GM19035 (cell line): ENCODE measurements around the gene PHACTR3.

ENCODE experiments used
- ATAC-seq: cut with Tn5 transposase; IDR thresholded peaks from one replicate; pipeline ENCODE4 v1.9.1; 2021; ENCODE audit not compliant: unreplicated experiment

The PHACTR3 gene

DNA sequence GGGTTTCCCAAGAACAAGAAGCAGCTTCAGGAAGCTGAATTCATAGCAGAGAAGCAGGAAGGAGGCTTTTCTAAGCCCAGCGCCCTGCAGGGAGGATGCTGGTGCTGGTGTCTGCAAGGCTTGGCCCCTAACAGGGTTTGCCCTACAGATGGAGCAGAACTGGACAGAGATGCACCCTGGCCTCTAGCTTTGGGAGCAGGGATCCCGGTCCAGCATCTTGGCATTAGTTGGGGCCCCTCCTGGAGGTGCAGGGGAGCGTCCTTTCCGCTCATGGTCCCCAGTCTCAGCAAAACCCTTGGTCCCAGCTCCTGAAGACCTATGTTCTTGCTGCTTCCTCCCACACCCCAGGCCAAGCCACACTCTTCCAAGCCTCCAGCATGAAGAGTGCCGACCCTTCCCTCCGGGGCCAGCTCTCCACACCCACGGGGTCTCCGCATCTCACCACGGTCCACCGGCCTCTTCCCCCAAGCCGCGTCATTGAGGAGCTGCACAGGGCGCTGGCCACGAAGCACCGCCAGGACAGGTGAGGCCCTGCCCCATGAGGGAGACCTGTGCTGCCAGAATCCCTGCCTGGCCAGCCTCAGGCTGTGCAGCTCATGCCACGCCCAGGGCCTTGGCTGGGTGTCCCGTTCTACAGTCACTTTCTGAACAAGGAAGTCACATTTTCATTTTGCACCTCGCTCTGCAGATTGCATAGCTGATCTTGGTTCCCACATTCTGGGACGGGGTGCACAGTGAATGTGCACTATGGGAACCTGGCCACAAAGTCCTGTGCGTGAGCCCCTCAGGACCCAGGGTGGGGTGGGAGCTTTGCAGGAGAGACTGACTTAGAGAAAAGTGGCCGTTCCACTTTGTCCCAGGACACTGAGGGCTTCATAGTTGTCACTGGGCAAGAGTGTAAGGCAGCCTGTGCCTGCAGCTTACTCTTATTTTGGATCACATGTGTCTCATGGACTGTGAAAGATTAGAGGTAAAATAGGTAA lies 168.9 kb downstream of the PHACTR3 start:
- no peak for ATAC-seq

- no peak for ATAC-seq
Measured at GRCh38 chr20:59774204-59774641, 169.9 kb downstream of the PHACTR3 start.

DNA sequence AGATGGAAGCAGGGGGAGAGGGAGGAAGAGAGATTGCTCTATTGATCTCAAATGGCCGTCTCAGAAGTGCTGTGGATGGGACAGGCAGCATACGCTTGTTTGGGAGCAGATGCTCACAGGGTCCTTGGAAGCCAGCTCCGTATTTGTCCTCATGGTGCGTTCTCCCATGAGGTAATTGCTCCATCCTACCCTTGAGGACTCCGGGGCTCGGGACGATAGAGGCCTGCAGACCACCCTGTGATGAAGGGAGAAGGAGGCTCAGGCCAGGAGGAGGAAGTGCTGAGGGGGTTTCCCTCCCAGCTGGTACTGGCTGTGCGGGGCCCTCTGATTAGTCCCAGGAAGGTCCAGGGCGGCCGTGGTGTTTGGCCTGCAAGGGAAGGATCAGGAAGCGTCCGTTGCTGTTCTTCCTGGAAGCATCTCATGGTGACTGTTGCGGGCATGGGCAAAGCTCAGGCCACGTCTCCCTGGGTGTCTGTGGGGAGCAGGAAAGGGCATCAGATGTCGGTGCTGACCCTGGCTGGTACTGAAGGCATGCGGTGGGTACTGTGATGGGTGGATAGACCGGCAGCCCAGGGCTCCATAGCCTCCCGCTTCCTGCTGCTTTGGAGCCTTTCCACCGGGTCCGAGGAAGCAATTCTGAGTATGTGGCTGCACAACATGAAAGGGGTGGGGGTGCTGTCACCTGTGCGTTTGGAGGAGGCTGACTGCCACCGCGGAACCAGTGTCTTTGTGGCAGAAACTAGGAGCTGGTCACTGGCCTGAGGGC lies 170.8 kb downstream of the PHACTR3 start:
- ATAC-seq, result no peak

DNA sequence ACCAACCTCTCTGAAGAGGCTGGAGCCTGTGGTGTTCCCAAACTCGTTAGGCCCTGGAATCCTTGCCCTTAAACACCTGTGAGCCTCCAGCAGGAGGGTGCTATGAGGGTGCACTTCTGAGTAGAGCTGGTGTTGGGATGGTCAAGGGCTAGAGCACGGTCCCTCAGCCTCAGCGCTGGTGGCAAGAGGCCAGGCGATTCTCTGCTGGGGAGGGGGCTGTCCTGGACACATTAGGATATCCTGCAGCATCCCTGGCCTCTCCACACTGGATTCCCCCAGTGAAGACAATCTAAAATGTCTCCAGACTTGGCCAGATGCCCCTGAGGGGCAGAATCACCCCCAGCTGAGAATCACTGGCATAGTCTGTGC lies 171.3 kb downstream of the PHACTR3 start:
- ATAC-seq, result no peak

- no peak for ATAC-seq
Measured at GRCh38 chr20:59776059-59776603, 171.8 kb downstream of the PHACTR3 start.

DNA sequence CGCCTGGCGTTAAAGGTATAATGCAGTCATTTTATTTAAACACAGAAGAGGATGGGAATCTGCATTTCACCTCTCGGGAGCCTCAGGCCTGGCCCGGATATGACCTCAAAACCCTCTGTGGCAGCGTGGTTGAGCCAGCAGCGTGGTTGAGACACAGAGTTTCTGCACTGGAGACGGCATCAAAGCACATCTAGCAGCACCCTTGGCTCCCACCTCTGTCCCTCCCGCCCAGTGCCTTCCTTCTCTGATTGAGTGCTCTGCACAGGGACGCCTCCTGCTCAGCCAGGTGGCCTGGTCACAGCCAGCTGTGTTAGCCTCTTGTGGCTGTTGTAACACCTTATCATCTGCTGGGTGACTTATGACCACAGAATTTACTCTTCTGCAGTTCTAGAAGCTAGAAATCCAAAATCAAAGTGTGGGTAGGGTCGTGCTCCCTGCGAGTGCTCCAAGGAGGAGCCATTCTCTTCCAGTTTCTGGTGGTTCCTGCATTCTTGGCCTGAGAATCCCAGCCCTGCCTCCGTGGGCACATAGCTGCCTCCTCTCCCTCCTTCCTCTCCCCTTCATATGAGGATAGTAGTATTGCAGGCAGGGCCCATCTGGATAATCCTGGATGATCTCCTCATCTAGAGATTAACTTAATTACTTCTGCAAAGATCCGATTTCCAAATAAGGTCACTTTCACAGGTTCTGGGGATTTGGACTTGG lies 172.4 kb downstream of the PHACTR3 start:
- no peak for ATAC-seq

DNA sequence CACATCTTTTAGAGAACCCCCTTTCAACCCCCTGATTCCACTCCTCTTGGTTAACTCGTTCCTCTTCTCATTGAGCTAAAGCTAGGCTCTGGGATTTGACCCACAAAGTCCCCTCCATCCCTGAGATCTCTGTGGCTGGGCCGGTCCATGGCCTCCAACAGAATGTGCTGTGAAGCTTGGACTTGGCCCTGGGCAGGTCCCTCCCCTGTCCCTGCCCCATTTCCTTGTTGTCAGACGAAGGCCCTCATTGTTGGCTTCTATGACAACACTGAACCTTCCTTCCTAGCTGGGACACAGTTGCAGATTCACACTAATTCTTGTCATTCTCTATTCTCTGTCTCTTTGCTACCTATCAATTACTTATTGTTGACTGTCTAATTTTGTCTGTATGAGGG lies 173.0 kb downstream of the PHACTR3 start:
- no peak for ATAC-seq

DNA sequence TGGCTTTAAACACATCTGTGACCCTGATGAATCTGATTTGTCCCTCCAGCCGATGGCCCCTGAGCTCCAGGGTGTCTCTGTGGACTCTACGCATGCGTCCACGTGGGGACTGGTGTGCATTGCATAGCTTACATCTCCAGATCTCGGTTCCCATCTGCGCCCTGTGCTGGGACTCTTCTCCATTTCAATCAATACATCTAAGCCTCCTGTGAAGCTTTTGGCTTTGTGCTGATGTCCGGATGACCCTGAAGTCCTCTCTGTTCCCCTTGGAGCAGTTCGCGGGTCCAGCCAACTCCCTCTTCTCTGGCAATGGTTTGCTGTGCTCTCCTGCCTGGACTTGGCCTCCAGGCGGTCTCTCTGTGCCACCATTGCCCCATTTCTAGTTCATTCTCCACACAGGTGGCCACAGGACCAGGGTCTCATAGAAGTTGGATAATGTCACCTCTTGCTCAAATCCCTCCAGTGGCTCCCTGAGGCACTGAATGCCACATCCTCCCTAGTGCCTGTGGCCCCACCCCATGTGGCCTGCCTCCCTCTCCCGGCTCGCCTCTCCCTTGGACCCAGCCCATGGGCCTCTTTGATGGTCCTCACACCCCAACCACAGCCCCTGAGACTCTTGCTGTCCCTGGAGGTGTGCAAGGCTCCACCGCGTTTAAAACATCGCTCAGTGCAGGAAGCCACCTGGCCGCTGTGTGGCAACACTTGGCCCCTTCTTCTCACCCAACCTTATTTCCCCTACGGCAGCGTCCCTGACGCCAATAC lies 173.7 kb downstream of the PHACTR3 start:
- no peak for ATAC-seq

DNA sequence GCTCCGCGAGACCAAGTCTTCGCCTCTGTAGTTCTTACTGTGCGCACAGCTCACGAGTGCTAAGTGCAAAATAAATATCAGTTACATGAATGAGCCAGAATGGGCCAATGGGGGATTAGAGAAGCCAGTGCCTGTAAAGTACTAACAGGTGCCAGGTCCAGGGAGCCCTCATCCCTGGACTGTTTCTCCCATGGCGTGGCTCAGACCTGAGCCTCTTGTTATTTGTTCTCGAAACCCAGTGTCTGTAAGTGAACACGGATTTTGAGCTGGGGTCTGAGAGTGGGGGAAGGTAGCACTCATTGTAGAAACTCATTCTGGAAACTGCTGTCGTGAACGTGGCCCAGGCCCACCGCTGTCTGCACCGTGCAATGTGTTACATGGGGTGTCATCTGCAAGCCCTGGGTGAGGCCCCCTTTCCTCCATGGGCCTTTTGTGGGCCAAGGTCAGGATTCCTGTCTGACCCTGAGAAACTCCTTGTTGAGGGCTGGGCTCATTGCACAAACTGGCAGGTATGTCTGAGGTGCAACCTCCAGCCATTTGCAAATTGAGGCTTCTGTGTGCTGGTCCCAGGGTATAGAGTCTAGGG lies 174.4 kb downstream of the PHACTR3 start:
- ATAC-seq, result no peak

DNA sequence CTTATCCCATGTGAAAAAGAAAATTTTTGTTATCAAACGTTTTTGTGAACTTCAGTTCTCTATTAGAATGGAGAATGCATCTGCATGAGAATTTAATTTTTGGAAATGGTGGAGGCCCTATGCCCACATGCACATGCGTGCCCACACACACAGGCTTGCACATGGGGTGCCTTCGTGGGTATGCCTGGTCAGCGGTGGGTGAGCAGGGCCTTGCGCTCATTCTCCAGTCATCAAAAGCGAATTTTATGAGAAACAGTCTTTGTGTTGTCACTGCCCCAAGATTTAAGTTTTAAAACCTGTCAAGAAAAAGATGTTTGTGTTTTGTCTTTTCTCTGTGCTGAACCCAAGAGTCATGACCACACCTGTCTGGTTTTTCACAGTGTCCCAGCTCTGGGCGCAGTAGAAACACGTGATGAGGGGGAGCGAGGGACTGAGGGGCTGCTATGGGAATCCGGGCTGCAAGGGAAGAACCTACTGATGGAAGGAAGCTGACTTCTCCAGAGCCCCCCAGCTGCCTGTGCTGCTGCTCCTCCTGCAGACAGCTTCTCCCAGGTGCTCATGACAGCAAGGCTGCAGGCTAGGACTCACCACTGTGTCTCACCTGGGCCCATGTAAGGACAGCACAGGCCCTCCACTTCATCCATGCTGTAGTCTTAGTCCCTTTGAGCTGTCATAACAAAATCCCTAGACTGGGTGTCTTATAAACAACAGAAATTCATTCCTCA lies 175.5 kb downstream of the PHACTR3 start:
- ATAC-seq, result no peak

- no peak for ATAC-seq
Measured at GRCh38 chr20:59780494-59781185, 176.3 kb downstream of the PHACTR3 start.

DNA sequence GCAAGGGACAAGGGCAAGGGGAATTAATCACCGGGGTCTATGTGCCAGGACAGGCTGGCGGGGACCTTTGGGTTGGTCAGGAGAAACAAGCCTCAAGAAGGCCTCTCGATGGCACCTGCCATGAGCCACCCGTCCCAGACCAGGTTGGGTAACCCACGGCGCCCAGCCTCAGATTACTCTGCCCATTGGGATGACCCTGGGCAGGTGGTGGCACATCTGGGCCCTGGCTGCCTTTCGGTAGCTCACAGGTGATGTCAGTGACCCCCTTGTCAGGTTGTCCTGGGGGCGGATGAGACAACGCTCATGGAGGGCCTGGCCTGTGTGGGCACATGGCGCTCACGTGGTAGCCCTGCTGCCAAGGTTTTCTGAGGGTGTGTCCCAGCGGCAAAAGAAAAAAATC lies 176.9 kb downstream of the PHACTR3 start:
- no peak for ATAC-seq

GRCh38 chr20:59782986-59783640 lies 178.8 kb downstream of the PHACTR3 start:
- no peak for ATAC-seq

GRCh38 chr20:59783641-59784010 lies 179.3 kb downstream of the PHACTR3 start:
- ATAC-seq, result no peak

DNA sequence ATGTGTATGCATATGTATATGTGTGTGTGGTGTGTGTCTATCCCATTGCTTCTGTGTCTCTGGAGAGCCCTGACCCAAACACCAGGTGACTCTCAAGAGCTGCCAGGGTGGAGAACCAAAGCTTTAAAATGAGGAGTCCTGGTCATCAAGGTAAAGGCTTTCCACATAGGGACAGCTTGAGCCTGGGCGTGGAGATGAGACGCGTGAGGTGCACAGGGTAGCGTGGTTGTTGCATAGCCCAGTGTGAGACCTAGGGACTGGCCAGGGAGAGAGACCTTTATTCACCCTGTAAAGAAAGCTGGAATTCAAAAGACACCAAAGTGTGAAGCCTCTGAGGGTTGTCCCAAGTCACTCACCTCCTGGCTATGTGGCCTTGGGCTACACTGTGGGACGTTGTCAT lies 180.0 kb downstream of the PHACTR3 start:
- ATAC-seq, result no peak

DNA sequence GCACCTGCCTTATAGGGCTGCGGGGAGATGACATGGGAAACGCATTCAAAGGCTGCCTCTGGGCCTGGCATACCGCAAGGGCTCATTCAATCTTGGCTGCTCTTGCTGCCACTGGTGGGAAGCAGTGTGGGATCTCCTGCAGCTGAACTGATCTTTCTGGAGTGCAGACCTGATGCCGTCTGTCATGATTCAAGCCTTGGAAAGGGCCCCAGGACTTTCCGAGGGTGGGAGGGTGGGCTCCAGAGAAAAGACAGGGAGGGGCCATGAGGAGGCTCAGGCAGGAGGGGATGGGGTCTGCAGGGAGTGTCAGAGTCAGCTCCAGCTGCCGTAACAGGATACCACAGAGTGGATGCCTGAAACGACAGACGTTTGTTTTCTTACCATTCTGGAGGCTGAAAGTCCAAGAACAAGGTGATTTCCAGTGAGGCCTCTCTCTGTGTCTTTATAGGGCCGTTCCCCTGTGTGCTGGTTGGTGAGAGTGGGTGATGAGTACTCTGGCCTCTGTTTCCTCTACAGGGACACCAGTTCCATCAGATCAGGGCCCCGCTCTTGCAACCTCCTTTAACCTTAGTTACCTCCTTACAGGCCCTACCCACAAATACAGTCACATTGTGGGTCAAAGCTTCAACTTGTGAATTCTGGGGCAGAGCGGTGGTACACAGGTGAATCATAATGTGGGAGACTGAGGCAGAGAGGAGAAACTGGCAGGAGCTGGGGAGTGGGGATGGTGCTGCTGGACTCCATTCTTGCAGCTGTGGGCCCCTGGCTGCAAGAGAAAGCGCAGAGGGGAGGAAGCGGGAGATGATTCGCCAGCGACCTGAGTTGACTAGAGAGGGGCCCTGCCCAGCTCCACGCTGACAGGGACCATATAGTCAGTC lies 180.7 kb downstream of the PHACTR3 start:
- ATAC-seq, result no peak

DNA sequence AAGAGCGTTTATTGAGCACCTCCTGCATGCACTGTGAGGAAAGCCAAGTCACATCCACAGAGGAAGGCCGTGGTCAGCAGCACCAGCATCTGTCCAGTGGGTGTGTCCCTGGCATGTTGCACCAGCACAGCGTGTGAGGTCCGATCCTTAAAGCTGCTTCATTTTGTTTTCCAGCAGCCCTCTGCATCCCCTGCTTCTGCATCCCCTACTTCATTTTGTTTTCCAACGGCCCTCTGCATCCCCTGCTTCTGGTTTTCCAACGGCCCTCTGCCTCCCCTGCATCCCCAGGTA lies 181.3 kb downstream of the PHACTR3 start:
- ATAC-seq, result no peak
